ENCODE measurements around the gene P2RY14.

DNA sequence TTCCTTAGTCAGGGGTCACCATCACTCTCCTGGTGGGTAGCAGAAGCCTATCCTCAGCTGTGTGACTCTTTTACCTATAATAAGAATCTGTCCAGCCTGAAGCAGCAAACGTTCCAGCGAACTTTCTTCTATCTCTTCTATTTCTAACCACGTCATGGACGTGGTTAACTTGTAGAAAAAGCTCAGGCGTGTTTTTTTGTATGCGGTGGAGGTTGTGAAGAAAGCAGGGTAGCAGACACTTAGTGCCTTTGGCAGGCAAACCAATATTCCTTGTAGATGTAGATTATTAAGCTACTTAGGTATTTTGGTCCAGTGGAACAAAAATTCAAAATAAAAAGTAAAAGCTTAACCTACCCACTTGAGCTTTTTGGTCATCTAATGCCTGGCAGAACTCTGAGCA lies 43.5 kb downstream of the P2RY14 start:
- no peak for TF ChIP-seq POLR2A (IDR thresholded peaks at IDR 0.05)
- TF ChIP-seq, protein P1, sequence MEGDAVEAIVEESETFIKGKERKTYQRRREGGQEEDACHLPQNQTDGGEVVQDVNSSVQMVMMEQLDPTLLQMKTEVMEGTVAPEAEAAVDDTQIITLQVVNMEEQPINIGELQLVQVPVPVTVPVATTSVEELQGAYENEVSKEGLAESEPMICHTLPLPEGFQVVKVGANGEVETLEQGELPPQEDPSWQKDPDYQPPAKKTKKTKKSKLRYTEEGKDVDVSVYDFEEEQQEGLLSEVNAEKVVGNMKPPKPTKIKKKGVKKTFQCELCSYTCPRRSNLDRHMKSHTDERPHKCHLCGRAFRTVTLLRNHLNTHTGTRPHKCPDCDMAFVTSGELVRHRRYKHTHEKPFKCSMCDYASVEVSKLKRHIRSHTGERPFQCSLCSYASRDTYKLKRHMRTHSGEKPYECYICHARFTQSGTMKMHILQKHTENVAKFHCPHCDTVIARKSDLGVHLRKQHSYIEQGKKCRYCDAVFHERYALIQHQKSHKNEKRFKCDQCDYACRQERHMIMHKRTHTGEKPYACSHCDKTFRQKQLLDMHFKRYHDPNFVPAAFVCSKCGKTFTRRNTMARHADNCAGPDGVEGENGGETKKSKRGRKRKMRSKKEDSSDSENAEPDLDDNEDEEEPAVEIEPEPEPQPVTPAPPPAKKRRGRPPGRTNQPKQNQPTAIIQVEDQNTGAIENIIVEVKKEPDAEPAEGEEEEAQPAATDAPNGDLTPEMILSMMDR (IDR thresholded peaks at IDR 0.05), result no peak
- no peak for TF ChIP-seq EP300 (IDR thresholded peaks at IDR 0.05; ENCODE audit: low read depth)

Data from transverse colon (tissue), 3 donors.